HepG2 (cell line): ENCODE results near the gene BCAN.

Source experiments
- ETV6 ChIP-seq: sonication (generic); formaldehyde crosslinking; conservative IDR thresholded peaks from 2 replicates; pipeline ENCODE4 v1.4.0; 2020; ENCODE audit warnings: missing genetic modification reagents
- HDAC1 ChIP-seq: sonication (generic); formaldehyde crosslinking; IDR thresholded peaks from 2 replicates; pipeline ENCODE4 v1.5.1; 2020; ENCODE audit warnings: mild to moderate bottlenecking, missing genetic modification reagents
- MIXL1 ChIP-seq: IDR thresholded peaks from 2 replicates; pipeline ENCODE4 v1.6.1; 2016
- TF ChIP-seq, protein P1 (sequence below): sonication (generic); formaldehyde crosslinking; IDR thresholded peaks from 2 replicates; pipeline ENCODE4 v1.5.0; 2020; ENCODE audit warnings: missing genetic modification reagents
- TF ChIP-seq, protein P2 (sequence below): sonication (generic); formaldehyde crosslinking; IDR thresholded peaks from 2 replicates; pipeline ENCODE4 v1.5.0; 2020; ENCODE audit warnings: mild to moderate bottlenecking, missing genetic modification reagents, moderate library complexity
- TF ChIP-seq, protein P3 (sequence below): sonication (generic); formaldehyde crosslinking; IDR thresholded peaks from 2 replicates; pipeline ENCODE4 v1.8.0; 2022; ENCODE audit warnings: missing genetic modification reagents, mild to moderate bottlenecking, moderate library complexity, borderline replicate concordance
- TF ChIP-seq, protein P4 (sequence below): sonication (generic); formaldehyde crosslinking; IDR thresholded peaks from one replicate; pipeline ENCODE4 v1.5.1; 2020; ENCODE audit warnings: mild to moderate bottlenecking, missing genetic modification reagents; ENCODE audit errors: not compliant biosample characterization
- TF ChIP-seq, protein P5 (sequence below): IDR thresholded peaks from 2 replicates; pipeline ENCODE4 v1.4.0; 2020; ENCODE audit warnings: mild to moderate bottlenecking, missing genetic modification reagents

DNA sequence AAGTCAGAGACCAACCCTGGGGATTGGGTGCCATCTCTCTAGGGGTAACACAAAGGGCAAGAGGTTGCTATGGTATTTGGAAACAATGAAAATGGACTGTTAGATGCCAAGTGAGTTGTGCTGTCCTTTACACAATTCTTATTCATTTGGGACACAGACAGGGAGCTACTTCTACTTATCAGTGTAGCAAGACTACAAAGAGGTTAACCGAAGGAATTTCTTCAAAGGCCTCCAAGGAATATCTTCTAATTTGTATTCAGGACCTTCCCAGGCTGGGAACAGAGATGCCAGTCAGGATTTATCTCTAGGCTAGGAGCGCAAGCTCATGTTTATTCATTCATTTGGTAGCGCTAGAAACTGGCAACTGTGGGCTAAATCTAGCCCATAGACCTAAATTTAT is 47.7 kb upstream of the BCAN start:
- TF ChIP-seq MIXL1 (CRISPR knock-in tag) (no peak), ETV6 (no peak), HDAC1 (CRISPR knock-in tag) (no peak)
- TF ChIP-seq, protein P1, sequence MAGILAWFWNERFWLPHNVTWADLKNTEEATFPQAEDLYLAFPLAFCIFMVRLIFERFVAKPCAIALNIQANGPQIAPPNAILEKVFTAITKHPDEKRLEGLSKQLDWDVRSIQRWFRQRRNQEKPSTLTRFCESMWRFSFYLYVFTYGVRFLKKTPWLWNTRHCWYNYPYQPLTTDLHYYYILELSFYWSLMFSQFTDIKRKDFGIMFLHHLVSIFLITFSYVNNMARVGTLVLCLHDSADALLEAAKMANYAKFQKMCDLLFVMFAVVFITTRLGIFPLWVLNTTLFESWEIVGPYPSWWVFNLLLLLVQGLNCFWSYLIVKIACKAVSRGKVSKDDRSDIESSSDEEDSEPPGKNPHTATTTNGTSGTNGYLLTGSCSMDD (CRISPR knock-in tag): no peak
- TF ChIP-seq, protein P2, sequence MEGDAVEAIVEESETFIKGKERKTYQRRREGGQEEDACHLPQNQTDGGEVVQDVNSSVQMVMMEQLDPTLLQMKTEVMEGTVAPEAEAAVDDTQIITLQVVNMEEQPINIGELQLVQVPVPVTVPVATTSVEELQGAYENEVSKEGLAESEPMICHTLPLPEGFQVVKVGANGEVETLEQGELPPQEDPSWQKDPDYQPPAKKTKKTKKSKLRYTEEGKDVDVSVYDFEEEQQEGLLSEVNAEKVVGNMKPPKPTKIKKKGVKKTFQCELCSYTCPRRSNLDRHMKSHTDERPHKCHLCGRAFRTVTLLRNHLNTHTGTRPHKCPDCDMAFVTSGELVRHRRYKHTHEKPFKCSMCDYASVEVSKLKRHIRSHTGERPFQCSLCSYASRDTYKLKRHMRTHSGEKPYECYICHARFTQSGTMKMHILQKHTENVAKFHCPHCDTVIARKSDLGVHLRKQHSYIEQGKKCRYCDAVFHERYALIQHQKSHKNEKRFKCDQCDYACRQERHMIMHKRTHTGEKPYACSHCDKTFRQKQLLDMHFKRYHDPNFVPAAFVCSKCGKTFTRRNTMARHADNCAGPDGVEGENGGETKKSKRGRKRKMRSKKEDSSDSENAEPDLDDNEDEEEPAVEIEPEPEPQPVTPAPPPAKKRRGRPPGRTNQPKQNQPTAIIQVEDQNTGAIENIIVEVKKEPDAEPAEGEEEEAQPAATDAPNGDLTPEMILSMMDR (CRISPR knock-in tag): no peak
- TF ChIP-seq, protein P3, sequence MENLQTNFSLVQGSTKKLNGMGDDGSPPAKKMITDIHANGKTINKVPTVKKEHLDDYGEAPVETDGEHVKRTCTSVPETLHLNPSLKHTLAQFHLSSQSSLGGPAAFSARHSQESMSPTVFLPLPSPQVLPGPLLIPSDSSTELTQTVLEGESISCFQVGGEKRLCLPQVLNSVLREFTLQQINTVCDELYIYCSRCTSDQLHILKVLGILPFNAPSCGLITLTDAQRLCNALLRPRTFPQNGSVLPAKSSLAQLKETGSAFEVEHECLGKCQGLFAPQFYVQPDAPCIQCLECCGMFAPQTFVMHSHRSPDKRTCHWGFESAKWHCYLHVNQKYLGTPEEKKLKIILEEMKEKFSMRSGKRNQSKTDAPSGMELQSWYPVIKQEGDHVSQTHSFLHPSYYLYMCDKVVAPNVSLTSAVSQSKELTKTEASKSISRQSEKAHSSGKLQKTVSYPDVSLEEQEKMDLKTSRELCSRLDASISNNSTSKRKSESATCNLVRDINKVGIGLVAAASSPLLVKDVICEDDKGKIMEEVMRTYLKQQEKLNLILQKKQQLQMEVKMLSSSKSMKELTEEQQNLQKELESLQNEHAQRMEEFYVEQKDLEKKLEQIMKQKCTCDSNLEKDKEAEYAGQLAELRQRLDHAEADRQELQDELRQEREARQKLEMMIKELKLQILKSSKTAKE (CRISPR knock-in tag): no peak
- TF ChIP-seq, protein P4, sequence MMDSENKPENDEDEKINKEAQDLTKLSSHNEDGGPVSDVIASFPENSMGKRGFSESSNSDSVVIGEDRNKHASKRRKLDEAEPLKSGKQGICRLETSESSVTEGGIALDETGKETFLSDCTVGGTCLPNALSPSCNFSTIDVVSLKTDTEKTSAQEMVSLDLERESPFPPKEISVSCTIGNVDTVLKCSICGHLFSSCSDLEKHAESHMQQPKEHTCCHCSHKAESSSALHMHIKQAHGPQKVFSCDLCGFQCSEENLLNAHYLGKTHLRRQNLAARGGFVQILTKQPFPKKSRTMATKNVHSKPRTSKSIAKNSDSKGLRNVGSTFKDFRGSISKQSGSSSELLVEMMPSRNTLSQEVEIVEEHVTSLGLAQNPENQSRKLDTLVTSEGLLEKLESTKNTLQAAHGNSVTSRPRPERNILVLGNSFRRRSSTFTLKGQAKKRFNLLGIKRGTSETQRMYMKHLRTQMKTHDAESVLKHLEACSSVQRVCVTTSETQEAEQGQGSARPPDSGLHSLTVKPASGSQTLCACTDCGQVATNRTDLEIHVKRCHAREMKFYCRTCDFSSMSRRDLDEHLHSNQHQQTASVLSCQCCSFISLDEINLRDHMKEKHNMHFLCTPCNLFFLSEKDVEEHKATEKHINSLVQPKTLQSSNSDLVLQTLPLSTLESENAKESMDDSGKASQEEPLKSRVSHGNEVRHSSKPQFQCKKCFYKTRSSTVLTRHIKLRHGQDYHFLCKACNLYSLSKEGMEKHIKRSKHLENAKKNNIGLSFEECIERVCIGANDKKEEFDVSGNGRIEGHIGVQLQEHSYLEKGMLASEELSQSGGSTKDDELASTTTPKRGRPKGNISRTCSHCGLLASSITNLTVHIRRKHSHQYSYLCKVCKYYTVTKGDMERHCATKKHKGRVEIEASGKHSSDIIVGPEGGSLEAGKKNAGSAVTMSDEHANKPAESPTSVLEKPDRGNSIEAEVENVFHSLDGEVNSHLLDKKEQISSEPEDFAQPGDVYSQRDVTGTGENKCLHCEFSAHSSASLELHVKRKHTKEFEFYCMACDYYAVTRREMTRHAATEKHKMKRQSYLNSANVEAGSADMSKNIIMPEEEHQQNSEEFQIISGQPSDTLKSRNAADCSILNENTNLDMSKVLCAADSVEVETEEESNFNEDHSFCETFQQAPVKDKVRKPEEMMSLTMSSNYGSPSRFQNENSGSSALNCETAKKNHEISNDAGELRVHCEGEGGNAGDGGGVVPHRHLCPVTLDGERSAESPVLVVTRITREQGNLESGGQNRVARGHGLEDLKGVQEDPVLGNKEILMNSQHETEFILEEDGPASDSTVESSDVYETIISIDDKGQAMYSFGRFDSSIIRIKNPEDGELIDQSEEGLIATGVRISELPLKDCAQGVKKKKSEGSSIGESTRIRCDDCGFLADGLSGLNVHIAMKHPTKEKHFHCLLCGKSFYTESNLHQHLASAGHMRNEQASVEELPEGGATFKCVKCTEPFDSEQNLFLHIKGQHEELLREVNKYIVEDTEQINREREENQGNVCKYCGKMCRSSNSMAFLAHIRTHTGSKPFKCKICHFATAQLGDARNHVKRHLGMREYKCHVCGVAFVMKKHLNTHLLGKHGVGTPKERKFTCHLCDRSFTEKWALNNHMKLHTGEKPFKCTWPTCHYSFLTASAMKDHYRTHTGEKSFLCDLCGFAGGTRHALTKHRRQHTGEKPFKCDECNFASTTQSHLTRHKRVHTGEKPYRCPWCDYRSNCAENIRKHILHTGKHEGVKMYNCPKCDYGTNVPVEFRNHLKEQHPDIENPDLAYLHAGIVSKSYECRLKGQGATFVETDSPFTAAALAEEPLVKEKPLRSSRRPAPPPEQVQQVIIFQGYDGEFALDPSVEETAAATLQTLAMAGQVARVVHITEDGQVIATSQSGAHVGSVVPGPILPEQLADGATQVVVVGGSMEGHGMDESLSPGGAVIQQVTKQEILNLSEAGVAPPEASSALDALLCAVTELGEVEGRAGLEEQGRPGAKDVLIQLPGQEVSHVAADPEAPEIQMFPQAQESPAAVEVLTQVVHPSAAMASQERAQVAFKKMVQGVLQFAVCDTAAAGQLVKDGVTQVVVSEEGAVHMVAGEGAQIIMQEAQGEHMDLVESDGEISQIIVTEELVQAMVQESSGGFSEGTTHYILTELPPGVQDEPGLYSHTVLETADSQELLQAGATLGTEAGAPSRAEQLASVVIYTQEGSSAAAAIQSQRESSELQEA (CRISPR knock-in tag): no peak
- TF ChIP-seq, protein P5, sequence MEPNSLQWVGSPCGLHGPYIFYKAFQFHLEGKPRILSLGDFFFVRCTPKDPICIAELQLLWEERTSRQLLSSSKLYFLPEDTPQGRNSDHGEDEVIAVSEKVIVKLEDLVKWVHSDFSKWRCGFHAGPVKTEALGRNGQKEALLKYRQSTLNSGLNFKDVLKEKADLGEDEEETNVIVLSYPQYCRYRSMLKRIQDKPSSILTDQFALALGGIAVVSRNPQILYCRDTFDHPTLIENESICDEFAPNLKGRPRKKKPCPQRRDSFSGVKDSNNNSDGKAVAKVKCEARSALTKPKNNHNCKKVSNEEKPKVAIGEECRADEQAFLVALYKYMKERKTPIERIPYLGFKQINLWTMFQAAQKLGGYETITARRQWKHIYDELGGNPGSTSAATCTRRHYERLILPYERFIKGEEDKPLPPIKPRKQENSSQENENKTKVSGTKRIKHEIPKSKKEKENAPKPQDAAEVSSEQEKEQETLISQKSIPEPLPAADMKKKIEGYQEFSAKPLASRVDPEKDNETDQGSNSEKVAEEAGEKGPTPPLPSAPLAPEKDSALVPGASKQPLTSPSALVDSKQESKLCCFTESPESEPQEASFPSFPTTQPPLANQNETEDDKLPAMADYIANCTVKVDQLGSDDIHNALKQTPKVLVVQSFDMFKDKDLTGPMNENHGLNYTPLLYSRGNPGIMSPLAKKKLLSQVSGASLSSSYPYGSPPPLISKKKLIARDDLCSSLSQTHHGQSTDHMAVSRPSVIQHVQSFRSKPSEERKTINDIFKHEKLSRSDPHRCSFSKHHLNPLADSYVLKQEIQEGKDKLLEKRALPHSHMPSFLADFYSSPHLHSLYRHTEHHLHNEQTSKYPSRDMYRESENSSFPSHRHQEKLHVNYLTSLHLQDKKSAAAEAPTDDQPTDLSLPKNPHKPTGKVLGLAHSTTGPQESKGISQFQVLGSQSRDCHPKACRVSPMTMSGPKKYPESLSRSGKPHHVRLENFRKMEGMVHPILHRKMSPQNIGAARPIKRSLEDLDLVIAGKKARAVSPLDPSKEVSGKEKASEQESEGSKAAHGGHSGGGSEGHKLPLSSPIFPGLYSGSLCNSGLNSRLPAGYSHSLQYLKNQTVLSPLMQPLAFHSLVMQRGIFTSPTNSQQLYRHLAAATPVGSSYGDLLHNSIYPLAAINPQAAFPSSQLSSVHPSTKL (CRISPR knock-in tag): no peak
